ENCODE data around the gene HCFC1R1.

- no peak for TF ChIP-seq CTCF (IDR thresholded peaks at IDR 0.05; ENCODE audit: low read length)
- TF ChIP-seq EZH2 (IDR thresholded peaks at IDR 0.05; ENCODE audit: borderline replicate concordance, low read length): no peak
These were observed 44.0 kb downstream of the HCFC1R1 start for GRCh38 chr16:2979669-2980226.

Data from OCI-LY1 (cell line).